GM23248 (cell line): ENCODE results near the gene CHN2. TPM values are rescaled to one million over a fixed set of nuclear protein-coding genes. Genes with fewer than 3 reads are reported as not detected.

Experiments
- DNase-seq: peaks from one replicate; pipeline ENCODE4 v3.0.0-alpha.2; 2015
- H2AFZ ChIP-seq: fragments of 200-600 bp; sonication (generic); 2 replicates; pipeline ENCODE4 v1.6.1; 2016; ENCODE audit warnings: antibody characterized with exemption
- H3F3A ChIP-seq: fragments of 200-600 bp; sonication (generic); 2 replicates; pipeline ENCODE4 v1.6.1; 2016; ENCODE audit warnings: mild to moderate bottlenecking, antibody characterized with exemption, mixed run types; ENCODE audit not compliant: insufficient read depth
- H3K27ac ChIP-seq: fragments of 200-600 bp; sonication (generic); 2 replicates; pipeline ENCODE4 v1.5.1; 2016; ENCODE audit warnings: mild to moderate bottlenecking
- H3K27me3 ChIP-seq: fragments of 200-600 bp; sonication (generic); replicated peaks from 2 replicates; pipeline ENCODE4 v1.6.1; 2016; ENCODE audit warnings: mild to moderate bottlenecking; ENCODE audit not compliant: insufficient read depth
- H3K36me3 ChIP-seq: fragments of 200-600 bp; sonication (generic); 2 replicates; pipeline ENCODE4 v1.6.1; 2016; ENCODE audit warnings: low read depth, mild to moderate bottlenecking
- H3K4me1 ChIP-seq: fragments of 200-600 bp; sonication (generic); 2 replicates; pipeline ENCODE4 v1.6.1; 2016; ENCODE audit warnings: mild to moderate bottlenecking; ENCODE audit not compliant: insufficient read depth
- H3K4me2 ChIP-seq: fragments of 200-600 bp; sonication (generic); one replicate; pipeline ENCODE4 v1.6.1; 2016; ENCODE audit warnings: mild to moderate bottlenecking; ENCODE audit not compliant: unreplicated experiment
- H3K4me3 ChIP-seq: fragments of 200-600 bp; sonication (generic); 2 replicates; pipeline ENCODE4 v1.5.1; 2016; ENCODE audit warnings: mild to moderate bottlenecking
- H3K79me2 ChIP-seq: fragments of 200-600 bp; sonication (generic); 2 replicates; pipeline ENCODE4 v1.6.1; 2016; ENCODE audit warnings: mild to moderate bottlenecking; ENCODE audit not compliant: insufficient read depth
- H3K9ac ChIP-seq: fragments of 200-600 bp; sonication (generic); 2 replicates; pipeline ENCODE4 v1.6.1; 2016; ENCODE audit warnings: mild to moderate bottlenecking
- H3K9me2 ChIP-seq: fragments of 200-600 bp; sonication (generic); 2 replicates; pipeline ENCODE4 v1.6.1; 2016; ENCODE audit warnings: mixed run types, mild to moderate bottlenecking, moderate library complexity; ENCODE audit not compliant: insufficient read depth
- H3K9me3 ChIP-seq: fragments of 200-600 bp; sonication (generic); one replicate; pipeline ENCODE4 v1.6.1; 2017; ENCODE audit warnings: low read depth
- H4K20me1 ChIP-seq: fragments of 200-600 bp; sonication (generic); 2 replicates; pipeline ENCODE4 v1.6.0; 2016; ENCODE audit not compliant: insufficient read depth
- EZH2 ChIP-seq: fragments of 200-600 bp; sonication (generic); IDR thresholded peaks from 2 replicates; pipeline ENCODE4 v1.6.1; 2018; ENCODE audit warnings: antibody characterized with exemption, mild to moderate bottlenecking; ENCODE audit not compliant: insufficient read depth, poor library complexity, severe bottlenecking
- EZH2phosphoT487 ChIP-seq: fragments of 200-600 bp; sonication (generic); IDR thresholded peaks from 2 replicates; pipeline ENCODE4 v1.6.1; 2018; ENCODE audit warnings: antibody characterized with exemption, moderate library complexity, mild to moderate bottlenecking, low read depth; ENCODE audit not compliant: insufficient read depth
- WGBS, 2 experiments: methylation state at CpG; one replicate each; pipeline ENCODE4 v1.1.6; 2015 to 2017; ENCODE audit warnings: low lambda C conversion rate in 2 of 2, low coverage in 1 of 2; ENCODE audit errors: missing lambda C conversion rate in 2 of 2; 5-methylcytosine and 5-hydroxymethylcytosine counted together
- in situ Hi-C: fragments of 300-500 bp; cut with MboI; formaldehyde crosslinking; loops from 2 replicates; pipeline ENCODE4 v1.15.0; 2020
- polyA plus RNA-seq: library from polyadenylated mRNA; unstranded; fragments of >200 nt; fragmentation: Nextera tagmentation; extraction: Ambion mirVana; gene quantifications from 2 replicates; pipeline ENCODE4 v1.2.1, GENCODE V29; 2016
- total RNA-seq: library from RNA; depleted of rRNA; stranded (reverse); fragments of >200 nt; shearing (Covaris generic); gene quantifications from 2 replicates; pipeline ENCODE4 v1.2.3, GENCODE V29; 2014

Gene CHN2
- total and polyA plus RNA-seq, 2 experiments from 2014 or later = 1.5 to 2.3 TPM

DNA sequence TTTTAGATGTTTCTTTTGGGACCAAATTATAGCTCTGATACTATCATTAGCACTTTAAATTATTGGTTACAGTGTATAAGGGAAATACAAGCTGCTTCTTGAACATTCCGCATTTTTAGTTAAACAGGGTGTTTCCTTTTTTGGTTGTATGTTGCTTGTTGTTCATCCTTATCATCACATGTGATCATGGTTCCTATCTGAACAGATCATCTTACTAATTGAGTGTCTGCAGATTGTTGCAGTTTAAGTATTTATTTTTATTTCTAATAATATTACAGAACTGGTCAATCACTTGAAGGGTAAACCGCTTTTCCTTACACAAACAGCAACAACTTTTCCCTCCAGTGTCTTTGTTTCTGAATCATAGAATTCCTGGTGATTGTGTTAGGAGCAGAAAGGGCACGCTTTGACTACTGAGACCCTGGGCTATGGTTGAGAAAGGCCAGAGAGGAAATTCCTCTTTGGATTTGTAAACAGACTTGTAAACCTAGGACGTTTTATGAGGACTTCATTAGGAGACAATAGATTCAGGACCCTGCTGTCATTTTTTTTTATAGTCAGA, 37.2 kb downstream of the CHN2 start:
- Histone ChIP-seq H3K9me2 (no peaks in the 10 kb centered on the region), H3K9me3 (no peaks in the 10 kb centered on the region), H3K4me2 (no peak overlapping the region), H3K9ac (no peak overlapping the region), H3K27me3 (no peaks in the 10 kb centered on the region; the same call in none of the 2 replicates), H3K4me3 (no peak overlapping the region), H4K20me1 (no peaks in the 10 kb centered on the region), H3F3A (no peaks in the 10 kb centered on the region), H3K79me2 (no peaks in the 10 kb centered on the region), H2AFZ (no peak overlapping the region), H3K27ac (no peak overlapping the region), H3K4me1 (no peaks in the 10 kb centered on the region), H3K36me3 (no peaks in the 10 kb centered on the region)
- TF ChIP-seq EZH2phosphoT487 (no peak), EZH2 (no peak)
- in situ Hi-C loops = no loop called here
- 71 to 74% methylated on average over 4 of the region's 4 CpGs for WGBS, 2 experiments
- DNase-seq = no peak

DNA sequence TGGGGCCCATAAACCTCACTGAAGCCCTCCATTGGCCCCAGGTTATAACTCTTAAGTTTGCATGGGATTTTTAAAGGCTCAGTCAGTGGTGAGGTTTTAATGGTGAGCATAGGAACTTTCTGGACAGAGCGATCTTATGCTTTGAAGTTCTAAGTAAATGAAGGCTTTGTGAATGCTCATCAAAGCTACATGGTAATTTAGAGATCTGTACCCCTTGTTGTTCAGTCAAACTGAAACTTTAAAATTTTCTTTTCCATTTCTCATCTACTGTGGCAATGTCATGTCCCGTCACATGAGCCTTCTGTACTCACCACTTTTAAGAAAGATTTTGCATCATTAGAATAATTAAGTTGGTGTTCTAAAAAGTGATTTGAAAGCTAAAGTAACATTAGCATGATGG, 39.9 kb downstream of the CHN2 start:
- H3K9me3 ChIP-seq = no peaks in the 10 kb centered on the region
- H3K79me2 ChIP-seq = no peaks in the 10 kb centered on the region
- no peaks in the 10 kb centered on the region for H3K36me3 ChIP-seq
- no peaks in the 10 kb centered on the region for H3K4me1 ChIP-seq
- no peak overlapping the region for H3K4me2 ChIP-seq
- no peak overlapping the region for H3K9ac ChIP-seq
- no peak overlapping the region for H2AFZ ChIP-seq
- no peaks in the 10 kb centered on the region for H3F3A ChIP-seq
- DNase-seq = no peak
- H3K27me3 ChIP-seq = peaks cover 6% of the 10 kb centered on the region
- no peaks in the 10 kb centered on the region for H3K9me2 ChIP-seq
- in situ Hi-C loops = no loop called here
- no peak for TF ChIP-seq EZH2
- TF ChIP-seq EZH2phosphoT487 = no peak
- WGBS, 2 experiments = 85 to 93% methylated on average over 2 of the region's 2 CpGs
- no peaks in the 10 kb centered on the region for H4K20me1 ChIP-seq
- H3K4me3 ChIP-seq = no peak overlapping the region
- H3K27ac ChIP-seq = no peak overlapping the region

DNA sequence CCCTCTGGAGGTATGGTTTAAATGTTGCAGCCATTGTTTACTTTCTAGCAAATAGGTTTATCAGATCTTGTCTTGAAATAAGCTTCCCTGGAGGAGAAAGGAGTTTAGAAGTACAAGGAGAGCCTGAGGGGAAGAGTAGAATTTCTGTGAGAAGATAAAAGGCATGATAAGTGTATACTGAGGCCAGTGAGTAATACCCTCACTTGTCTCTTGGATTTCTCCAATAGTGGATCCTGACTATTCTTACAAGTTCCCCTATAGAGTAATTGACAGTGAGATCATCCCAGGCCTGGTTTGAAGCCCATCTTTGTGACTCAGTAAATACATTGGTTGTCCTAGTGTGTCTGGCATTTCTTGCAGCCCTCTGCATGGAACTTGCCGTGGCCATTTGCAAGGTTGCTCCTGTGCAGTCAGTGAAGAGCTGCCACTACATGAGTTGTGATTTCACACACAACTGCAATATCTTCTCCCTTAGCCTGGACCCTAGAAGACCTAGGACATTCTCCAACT, 41.6 kb downstream of the CHN2 start:
- Histone ChIP-seq H3F3A (no peaks in the 10 kb centered on the region), H3K4me1 (no peaks in the 10 kb centered on the region), H4K20me1 (no peaks in the 10 kb centered on the region), H3K36me3 (no peaks in the 10 kb centered on the region), H3K9me2 (no peaks in the 10 kb centered on the region), H3K4me3 (no peak overlapping the region), H2AFZ (no peak overlapping the region), H3K27me3 (peaks cover 21% of the 10 kb centered on the region), H3K9me3 (no peaks in the 10 kb centered on the region), H3K79me2 (no peaks in the 10 kb centered on the region), H3K27ac (no peak overlapping the region), H3K4me2 (no peak overlapping the region), H3K9ac (no peak overlapping the region)
- TF ChIP-seq EZH2 (no peak), EZH2phosphoT487 (no peak)
- 90 to 92% methylated on average over 1 of the region's 1 CpG for WGBS, 2 experiments
- in situ Hi-C loops = no loop called here
- DNase-seq = no peak

DNA sequence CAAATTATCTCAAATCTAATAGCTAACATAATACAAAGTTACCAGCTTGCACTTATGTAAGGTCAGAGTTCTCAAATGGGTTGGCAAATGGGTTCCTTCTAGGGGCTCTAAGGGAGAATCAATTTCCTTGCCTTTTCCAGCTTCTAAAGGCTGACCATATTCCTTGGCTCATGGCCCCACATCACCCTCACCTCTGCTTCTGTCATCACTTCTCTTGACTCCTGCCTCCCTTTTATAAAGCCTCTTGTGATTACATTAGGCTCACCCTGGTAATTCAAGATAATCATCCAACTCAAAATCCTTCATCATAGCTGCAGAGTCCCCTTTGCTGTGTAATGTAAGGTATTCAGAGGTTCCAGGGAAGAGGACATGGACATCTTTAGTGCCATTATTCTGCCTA, 42.1 kb downstream of the CHN2 start:
- no peak overlapping the region for H3K9ac ChIP-seq
- no peaks in the 10 kb centered on the region for H3F3A ChIP-seq
- no peak overlapping the region for H3K4me3 ChIP-seq
- no peaks in the 10 kb centered on the region for H3K79me2 ChIP-seq
- H2AFZ ChIP-seq = no peak overlapping the region
- no peak overlapping the region for H3K4me2 ChIP-seq
- peaks cover 21% of the 10 kb centered on the region for H3K27me3 ChIP-seq
- no peak for DNase-seq
- H4K20me1 ChIP-seq = no peaks in the 10 kb centered on the region
- no peaks in the 10 kb centered on the region for H3K9me2 ChIP-seq
- no peaks in the 10 kb centered on the region for H3K9me3 ChIP-seq
- TF ChIP-seq EZH2 (no peak), EZH2phosphoT487 (no peak)
- no peak overlapping the region for H3K27ac ChIP-seq
- H3K36me3 ChIP-seq = no peaks in the 10 kb centered on the region
- H3K4me1 ChIP-seq = no peaks in the 10 kb centered on the region
- in situ Hi-C loops = no loop called here

DNA sequence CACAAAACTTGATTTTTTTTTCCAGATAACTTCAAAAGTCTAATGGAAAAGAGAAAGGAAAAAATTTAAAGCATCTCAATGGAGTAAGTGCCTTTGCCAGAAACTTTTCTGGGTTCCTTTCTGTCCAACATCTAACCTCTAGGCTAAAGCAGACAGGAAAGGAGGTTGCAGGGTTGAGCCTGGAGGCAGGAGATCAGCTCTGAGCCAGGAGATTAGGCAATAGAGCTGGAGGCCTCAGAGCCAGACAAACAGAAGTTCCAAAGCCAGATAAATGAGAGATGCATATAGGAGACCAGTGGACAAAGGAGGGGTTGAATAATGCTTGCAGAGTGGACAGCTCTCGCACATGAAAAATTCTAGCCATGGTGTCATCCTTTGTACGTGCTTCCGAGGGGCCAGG, 42.9 kb downstream of the CHN2 start:
- 89 to 91% methylated on average over 3 of the region's 3 CpGs for WGBS, 2 experiments
- peak; percentile 5 for DNase-seq
- no peaks in the 10 kb centered on the region for H4K20me1 ChIP-seq

More for the DNA sequence above, 42.9 kb downstream of the CHN2 start:
- in situ Hi-C loops = no loop called here
- H3K9ac ChIP-seq = no peak overlapping the region
- H3K9me3 ChIP-seq = no peaks in the 10 kb centered on the region
- no peaks in the 10 kb centered on the region for H3K9me2 ChIP-seq
- H3K27ac ChIP-seq = no peak overlapping the region
- H2AFZ ChIP-seq = no peak overlapping the region
- TF ChIP-seq EZH2 (no peak), EZH2phosphoT487 (no peak)
- H3K27me3 ChIP-seq = peaks cover 27% of the 10 kb centered on the region
- H3K4me2 ChIP-seq = no peak overlapping the region
- H3K79me2 ChIP-seq = no peaks in the 10 kb centered on the region
- no peak overlapping the region for H3K4me3 ChIP-seq
- no peaks in the 10 kb centered on the region for H3K36me3 ChIP-seq
- H3K4me1 ChIP-seq = no peaks in the 10 kb centered on the region
- H3F3A ChIP-seq = no peaks in the 10 kb centered on the region
